CMK (cell line): ENCODE measurements around the gene MPRIP.

Experiments used
- DNase-seq: peaks from one replicate; pipeline ENCODE4 v3.0.0-alpha.2; 2010; ENCODE audit warnings: low read depth

The MPRIP gene

DNA sequence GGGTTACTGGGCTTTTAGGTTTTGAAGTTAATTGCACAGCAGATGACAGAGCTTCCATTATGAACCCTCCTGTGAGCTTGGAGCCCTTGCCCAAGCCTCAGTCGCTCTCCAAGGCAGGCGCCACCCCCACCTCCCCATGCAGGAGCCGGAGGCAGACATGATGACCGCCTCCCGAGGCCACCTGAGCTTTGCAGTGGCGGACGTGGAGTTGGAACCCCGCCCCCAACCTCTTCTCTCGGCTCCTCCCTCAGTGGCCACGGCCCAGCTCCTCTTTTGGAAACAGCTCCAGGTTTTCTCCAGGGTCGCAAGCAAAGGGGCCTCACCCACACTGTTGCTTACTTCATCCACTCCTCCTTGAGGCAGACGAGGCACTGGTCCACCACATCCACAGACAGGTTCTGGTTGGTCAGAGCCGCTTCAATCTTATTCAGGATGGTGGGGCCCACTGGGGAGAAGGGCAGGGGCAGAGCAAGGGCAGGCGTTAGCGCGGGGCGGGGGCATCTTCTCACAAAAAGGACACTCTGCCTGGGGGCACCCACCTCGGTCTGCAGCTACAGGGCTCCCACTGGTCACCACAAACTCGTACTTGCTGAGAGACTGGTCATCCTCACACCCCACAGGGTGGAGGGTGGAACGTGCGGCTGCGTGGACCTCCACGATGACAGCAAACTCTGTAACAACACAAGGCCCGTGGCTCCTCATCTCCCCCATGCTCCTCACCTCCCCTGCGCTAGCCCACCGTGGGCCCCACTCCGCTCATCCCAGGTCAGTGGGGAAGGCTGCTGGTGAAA, 172.6 kb downstream of the MPRIP start:
- DNase-seq, result no peak

DNA sequence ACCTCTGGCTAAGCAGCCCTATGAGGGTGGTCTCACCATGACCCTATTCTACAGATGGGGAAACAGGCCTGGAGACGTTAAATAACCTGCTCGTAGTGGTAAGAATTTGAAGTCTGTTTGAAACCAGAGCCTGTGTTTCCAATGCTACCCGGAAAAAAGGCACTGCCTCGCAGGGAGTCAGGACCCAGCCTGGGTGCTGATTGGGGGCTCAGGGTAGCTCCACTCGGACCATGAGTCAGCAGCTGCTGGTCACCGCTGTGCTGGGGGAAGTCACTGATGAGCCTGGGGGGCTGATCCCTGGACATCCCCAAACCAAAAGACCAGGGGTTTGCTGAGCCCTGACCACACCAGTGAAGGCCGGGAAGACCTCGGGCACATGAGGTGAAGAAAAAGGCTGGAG, 173.3 kb downstream of the MPRIP start:
- DNase-seq, result no peak

DNA sequence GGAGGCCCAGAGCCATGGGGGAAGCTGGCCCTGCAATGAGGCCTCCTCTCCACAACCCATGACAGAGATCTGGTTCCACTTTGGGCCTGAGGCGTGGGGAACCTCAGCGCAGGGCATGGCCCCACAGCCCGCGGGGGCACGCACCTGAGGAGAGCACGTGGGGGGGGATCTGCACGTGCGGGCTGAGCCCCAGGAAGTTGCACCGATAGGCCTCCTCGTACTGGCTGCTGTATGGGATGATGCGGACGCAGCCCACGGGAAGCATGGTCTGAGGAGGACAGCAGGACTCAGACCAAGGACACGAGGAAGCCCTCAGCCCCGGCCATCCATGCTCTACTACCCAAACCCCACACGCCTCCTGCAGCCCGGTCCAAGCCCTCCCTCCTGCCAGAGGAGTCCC, 174.0 kb downstream of the MPRIP start:
- no peak for DNase-seq

DNA sequence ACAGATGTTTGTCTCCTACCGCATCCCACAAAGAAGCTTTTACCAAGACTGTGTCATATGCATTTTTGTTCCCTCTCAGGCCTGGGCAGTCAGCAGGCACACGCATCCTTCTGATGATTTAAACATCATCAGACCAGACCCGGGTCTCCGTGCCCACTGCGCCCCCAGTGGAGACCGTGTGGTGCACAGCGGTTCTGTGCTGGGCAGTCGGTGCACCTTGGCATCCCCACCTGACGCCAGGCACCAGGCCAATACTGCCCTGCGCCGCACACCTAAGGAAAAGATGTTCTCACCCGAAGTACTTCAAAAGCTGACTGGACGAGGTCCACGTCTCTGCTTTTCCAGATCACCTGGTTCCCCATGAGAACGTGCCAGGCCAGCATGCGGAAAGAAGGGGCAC, 174.5 kb downstream of the MPRIP start:
- DNase-seq, result no peak

GRCh38 chr17:17217995-17218394, 175.7 kb downstream of the MPRIP start:
- DNase-seq, result no peak

- DNase-seq, result no peak
Observed at GRCh38 chr17:17220529-17220928, 178.3 kb downstream of the MPRIP start.

DNA sequence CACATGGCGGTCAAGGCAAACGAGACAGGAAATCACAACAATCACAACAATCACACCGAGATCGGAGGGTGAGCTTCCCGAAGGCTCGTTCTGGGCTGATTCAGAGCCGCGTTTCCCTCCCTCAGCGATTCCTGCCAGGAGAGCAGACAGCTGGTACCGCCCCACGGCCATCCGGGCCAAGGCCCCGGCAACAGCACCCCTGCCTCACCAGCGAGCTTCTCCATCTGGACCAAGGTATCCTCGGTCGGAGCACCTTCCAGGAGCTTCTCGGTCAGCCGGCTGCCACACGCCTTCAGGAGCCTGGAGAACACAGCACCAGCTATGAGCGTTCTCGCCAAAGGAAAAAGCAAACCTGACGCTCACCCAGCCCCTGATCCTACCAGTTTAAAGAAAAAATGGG, 179.1 kb downstream of the MPRIP start:
- DNase-seq, result no peak

GRCh38 chr17:17223736-17224135, 181.5 kb downstream of the MPRIP start:
- DNase-seq, result no peak

- DNase-seq, result no peak
Observed at GRCh38 chr17:17224137-17224536, 181.9 kb downstream of the MPRIP start.

DNA sequence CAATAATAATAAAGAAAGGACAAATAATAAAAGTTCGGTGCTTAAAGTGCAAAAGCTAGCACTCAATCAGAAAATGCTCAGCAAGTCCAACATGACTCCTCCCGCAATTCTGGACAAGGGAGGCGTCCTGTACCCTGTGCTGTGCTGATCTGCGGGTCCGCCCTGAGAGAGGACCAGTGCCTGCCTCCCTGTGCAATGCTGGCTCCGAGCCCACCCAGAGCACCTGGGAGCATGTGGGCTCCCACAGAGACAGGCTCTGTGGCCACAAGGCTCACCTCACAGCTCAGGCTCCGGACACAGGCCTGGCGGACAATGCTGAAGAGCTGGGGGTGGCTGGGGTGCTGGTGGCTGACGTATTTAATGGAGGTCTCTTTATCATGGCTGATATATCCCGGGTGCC, 183.6 kb downstream of the MPRIP start:
- no peak for DNase-seq

DNA sequence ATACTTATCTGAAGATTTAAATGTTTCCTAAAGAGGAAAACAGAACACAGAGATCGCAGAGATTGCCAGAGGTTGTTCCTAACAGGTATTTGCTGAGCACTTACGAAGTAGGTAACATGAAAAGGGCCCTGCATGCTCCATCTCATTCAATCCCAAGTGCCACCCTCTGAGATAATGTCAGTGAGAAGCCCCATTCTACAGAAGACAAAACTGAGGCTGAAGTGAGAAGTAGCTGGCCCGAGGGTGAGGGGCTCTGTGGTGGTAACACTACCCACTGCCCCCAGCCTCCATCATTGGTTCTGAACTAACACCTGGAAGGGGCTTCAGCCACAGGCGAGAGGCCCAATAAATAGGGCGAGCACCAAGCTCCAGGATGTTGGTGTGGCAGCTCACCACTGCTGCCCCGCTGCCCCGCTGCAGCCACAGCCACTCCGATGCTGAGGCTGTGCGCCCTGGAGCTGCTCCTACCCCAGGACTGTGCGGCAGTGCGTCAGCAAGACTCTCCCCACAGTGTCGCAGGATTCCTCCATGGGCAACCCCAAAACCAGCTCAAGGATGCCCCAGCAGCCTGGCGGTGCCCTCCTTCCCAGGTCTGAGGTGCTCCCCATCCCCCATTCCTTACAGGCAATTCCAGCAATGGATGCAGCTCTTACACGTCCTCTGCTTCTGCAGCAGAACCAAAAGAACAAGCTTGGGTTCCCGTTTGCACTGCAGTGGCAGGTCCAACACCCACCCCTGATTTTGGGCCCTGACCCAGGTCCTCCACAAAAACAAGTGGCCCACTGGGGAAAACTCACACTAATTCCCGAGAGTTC, 184.4 kb downstream of the MPRIP start:
- no peak for DNase-seq

- DNase-seq, result no peak
Observed at GRCh38 chr17:17227608-17228520, 185.6 kb downstream of the MPRIP start.

GRCh38 chr17:17228521-17229279, 186.4 kb downstream of the MPRIP start:
- no peak for DNase-seq

DNA sequence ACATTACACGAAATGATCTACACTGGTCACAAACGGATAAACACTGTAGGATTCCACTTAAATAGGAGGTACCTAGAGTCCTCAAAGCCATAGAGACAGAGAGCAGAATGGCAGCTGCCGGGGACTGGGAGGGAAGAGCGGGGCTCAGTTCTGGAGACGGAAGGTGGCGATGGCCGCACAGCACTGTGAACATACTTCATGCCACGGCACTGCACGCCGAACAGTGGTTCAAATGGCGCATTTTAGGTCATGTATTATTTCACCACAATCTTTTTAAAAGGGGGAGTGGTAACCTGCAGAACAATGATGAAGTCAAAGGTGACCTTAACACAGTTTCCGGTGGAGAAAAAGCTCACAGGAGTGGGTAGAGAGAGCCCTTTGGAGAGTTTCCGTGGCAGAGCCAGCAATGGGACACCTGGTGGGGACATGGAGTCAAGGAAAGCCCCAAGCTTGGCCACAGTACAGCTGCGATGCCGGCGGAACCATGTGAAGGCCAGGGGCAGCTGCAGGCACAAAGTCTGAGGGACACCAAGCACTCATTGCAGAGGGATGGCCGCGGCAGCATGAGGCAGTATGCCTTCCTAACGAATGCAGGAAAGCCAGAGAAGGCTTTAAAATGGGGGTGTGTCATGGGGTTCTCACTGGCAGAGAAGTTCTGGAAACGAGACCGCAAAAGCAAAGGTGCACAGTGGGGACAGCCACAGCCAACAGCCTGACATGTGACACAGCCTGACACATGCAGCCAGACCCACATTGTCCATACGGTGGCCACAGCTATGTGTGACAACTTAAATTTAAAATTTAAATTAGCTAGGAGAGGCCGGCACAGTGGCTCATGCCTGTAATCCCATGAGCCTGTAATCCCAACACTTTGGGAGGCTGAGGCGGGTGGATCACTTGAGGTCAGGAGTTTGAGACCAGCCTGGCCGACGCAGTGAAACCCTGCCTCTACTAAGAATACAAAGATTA, 187.4 kb downstream of the MPRIP start:
- no peak for DNase-seq

GRCh38 chr17:17231621-17232302, 189.5 kb downstream of the MPRIP start:
- DNase-seq, result no peak

- DNase-seq, result no peak
Observed at GRCh38 chr17:17232303-17232621, 190.0 kb downstream of the MPRIP start.

- DNase-seq, result no peak
Observed at GRCh38 chr17:17235212-17236174, 193.2 kb downstream of the MPRIP start.

DNA sequence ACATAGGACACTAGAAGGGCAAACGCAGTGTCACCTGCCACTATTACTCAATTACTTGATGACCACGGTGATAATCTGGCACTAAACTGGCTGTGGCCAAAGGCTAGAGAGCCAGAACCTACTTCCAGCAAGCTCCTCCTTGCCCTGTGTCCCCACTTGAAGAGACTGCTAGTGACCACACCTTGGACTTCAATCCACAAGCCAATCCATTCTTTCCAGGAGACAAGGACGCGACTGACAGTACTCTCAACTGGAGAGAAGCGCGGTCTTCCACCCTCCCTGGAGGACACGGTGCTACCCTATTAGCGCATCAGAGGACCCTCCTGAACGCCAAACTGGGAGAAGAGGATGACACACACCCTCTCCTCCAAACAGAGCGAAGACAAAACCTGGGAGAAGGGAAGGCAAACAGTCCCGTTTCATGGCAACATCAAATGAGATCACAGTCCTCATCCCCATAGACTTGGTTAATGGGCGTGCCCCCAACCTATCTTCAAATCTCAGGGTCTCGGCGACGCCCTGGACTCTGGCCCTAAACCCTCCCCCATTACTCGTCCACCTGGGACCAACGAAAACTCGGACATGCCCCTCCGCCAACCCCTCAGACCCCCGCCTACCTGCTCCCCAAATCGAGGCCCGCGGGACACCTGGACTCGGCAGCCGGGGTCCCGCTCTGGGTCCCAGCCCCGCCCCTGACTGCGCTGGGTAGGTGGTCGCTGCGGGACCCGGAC, 194.2 kb downstream of the MPRIP start:
- DNase-seq, result no peak
